Measurements from ENCODE around the gene OOEP. TPM values are rescaled to one million over a fixed set of nuclear protein-coding genes. Genes with fewer than 3 reads are reported as not detected.

OOEP gene
- total RNA-seq, 1 experiment from 2014 or later = not detected

- H3K4me2 ChIP-seq (ENCODE audit: low read length) = no peak overlapping the region
- intact Hi-C loops (cut with micrococcal nuclease) = no loop called here
- TF ChIP-seq EGR1 (IDR thresholded peaks at IDR 0.05; ENCODE audit: low read depth) = no peak
- TF ChIP-seq ATF3 (IDR thresholded peaks at IDR 0.05) = no peak
- no peak for TF ChIP-seq RAD21 (IDR thresholded peaks at IDR 0.05; ENCODE audit: low read depth)
- TF ChIP-seq TCF7L2 (IDR thresholded peaks at IDR 0.05; ENCODE audit: borderline replicate concordance, extremely low read depth, insufficient read depth, insufficient read length) = no peak
- no peak for TF ChIP-seq POLR2A (IDR thresholded peaks at IDR 0.05; ENCODE audit: borderline replicate concordance, extremely low read depth, insufficient read depth, insufficient read length)
- no peak for TF ChIP-seq ZFX (IDR thresholded peaks at IDR 0.05)
- TF ChIP-seq CTCF (IDR thresholded peaks at IDR 0.05 in 2 of 3, conservative IDR thresholded peaks at IDR 0.05 in 1 of 3; ENCODE audit: borderline replicate concordance in 1 of 3, insufficient read depth in 1 of 3, low read depth in 2 of 3, low read length in 2 of 3) = no peak
- TF ChIP-seq CBX3 (IDR thresholded peaks at IDR 0.05; ENCODE audit: low read depth) = no peak
- TF ChIP-seq EZH2 (IDR thresholded peaks at IDR 0.05) = no peak
- no peak for TF ChIP-seq SRF (IDR thresholded peaks at IDR 0.05; ENCODE audit: low read depth)
- no peak for TF ChIP-seq POLR2AphosphoS5 (IDR thresholded peaks at IDR 0.05; ENCODE audit: low read depth, low read length)
- no peak for TF ChIP-seq FOSL1 (IDR thresholded peaks at IDR 0.05; ENCODE audit: low read depth)
- no peak for TF ChIP-seq CEBPB (IDR thresholded peaks at IDR 0.05; ENCODE audit: low read depth)
- no peak for TF ChIP-seq SIN3A (IDR thresholded peaks at IDR 0.05; ENCODE audit: low read depth)
- no peak for TF ChIP-seq EZH2phosphoT487 (IDR thresholded peaks at IDR 0.05; ENCODE audit: borderline replicate concordance)
- no peak for TF ChIP-seq SP1 (IDR thresholded peaks at IDR 0.05; ENCODE audit: low read depth)
- H3K27ac ChIP-seq (ENCODE audit: low read depth, low read length) = no peak overlapping the region
- H4K20me1 ChIP-seq (ENCODE audit: insufficient read depth) = no peaks in the 10 kb centered on the region
- ATAC-seq (no peak), DNase-seq (ENCODE audit: low read depth, low spot score) (no peak)
- H3K36me3 ChIP-seq (ENCODE audit: control insufficient read depth in 1 of 2, insufficient read depth in 2 of 2, low read length in 2 of 2) = no peaks in the 10 kb centered on the region
- no peak overlapping the region for H3K4me3 ChIP-seq (replicated peaks in 1 of 2; ENCODE audit: low read depth in 1 of 2, low read length in 2 of 2)
- H2AFZ ChIP-seq (ENCODE audit: low read depth, low read length, poor library complexity, severe bottlenecking) = no peak overlapping the region
- CTCF ChIA-PET = interaction anchor here (1.4 kb wide), 1 partner anchor 11 kb away, joined by 4 read pairs; no protein-coding TSS in a partner anchor
- BruUV-seq (replicated peaks) = no TSS peak
- POLR2A ChIA-PET = interaction anchor here (2.6 kb wide), 1 partner anchor 12 kb away, joined by 10 read pairs; no protein-coding TSS in a partner anchor
- no peaks in the 10 kb centered on the region for H3K79me2 ChIP-seq (ENCODE audit: insufficient read depth, low read length)
- H3K9me3 ChIP-seq (ENCODE audit: control insufficient read depth in 1 of 2, insufficient read depth in 1 of 2, low read depth in 1 of 2, low read length in 2 of 2) = no peaks in the 10 kb centered on the region
- no peaks in the 10 kb centered on the region for H3K9me2 ChIP-seq (ENCODE audit: insufficient read depth)
- H3K4me1 ChIP-seq (ENCODE audit: control insufficient read depth in 1 of 2, insufficient read depth in 2 of 2, low read length in 2 of 2) = peaks cover 0 to under 1% of the 10 kb centered on the region in 2 experiments; a peak in 2 of 4 replicates
- H3K27me3 ChIP-seq (ENCODE audit: insufficient read depth, low read length) = no peaks in the 10 kb centered on the region
- H3K9ac ChIP-seq (ENCODE audit: low read length) = no peak overlapping the region
- RAD21 ChIA-PET (ENCODE audit: low non-redundant PET in 1 of 2, low total read pairs in 2 of 2, uncharacterized antibody in 2 of 2, unreplicated experiment in 2 of 2) = no interaction called here
Measured at GRCh38 chr6:73377225-73377624, 7.5 kb upstream of the OOEP start.
